NCI-H1048 (cell line): ENCODE measurements around the gene CLUH.

Source experiments
- DNase-seq: peaks from one replicate; lab custom pipeline; 2025; lab: John Stamatoyannopoulos, UW

Gene CLUH

GRCh38 chr17:2718150-2718938 is 6.8 kb upstream of the CLUH start:
- no peak for DNase-seq

GRCh38 chr17:2716649-2717048 is 5.1 kb upstream of the CLUH start:
- DNase-seq = no peak

- DNase-seq = no peak
These were observed 2.3 kb upstream of the CLUH start for GRCh38 chr17:2713881-2714280.

DNA sequence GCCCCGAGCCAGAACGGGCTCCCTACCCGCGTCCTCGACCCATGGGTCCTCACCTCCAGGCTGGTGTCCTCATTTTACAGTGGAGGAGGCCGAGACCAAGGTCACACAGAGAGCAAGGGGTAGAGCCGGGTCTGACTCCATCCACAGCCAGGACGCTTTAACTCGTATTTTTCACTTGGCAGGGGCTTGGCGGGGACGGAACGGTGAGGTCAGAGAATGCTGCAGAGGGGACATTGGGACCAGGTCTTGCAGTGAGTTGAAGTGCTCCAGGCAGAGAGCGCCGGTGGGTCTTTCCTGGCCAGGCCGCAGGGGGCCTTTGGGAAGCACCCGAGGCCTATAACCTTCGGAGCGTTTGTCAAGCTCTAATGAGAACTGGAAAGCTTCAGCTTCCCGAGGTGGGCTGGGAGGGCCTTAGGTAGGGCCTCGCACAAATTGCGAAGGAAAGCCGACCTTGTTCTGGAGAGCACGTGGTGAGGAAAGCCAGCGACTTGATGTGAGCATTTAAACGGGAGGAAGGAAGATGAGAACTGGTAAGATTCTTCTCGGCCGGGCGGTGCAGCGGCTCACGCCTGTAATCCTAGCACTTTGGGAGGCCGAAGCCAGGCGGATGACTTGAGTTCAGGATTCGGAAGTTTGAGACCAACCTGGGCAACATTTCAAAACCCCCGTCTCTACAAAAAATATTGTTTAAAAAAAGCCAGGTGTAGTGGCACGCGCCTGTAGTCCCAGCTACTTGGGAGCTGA is 908 bp upstream of the CLUH start:
- DNase-seq = no peak

- DNase-seq = no peak
These were observed 559 bp downstream of the CLUH start for GRCh38 chr17:2710803-2711607.

DNA sequence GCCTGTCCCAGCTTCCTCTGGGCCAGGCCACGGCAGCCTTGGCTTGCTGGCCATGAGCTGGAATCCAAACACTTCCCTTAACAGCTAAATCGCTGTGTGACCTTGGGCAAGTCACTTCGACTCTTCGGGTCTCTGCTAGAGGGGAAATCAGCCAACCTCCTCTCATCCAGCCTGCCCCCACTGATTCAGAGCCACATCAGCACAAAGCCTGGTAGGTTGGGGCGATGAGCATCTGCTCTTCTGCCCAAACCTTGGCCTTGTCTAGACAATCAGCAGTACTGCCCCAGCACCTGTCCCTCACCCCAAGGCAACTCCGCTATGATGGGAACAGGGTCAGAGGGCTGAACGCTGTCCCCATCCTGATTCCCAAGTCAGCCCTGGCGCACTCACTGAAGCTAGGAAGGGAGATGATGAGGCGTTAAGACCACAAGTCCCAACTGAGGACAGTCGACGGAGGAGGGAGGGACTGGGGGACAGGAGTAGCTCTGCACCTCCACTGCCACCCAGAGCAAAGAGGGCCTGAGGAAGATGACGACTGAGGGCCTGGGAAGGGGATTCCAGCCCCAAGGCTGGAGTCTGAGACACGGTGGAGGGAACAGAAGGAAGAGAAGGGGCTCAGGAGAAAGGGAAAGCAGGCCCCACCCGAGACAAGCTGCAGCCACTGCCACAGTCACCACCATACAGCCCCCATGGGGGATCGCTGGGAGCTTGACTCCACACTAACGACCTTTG is 1.3 kb downstream of the CLUH start:
- no peak for DNase-seq

GRCh38 chr17:2709183-2709661 is 2.3 kb downstream of the CLUH start:
- DNase-seq = no peak

DNA sequence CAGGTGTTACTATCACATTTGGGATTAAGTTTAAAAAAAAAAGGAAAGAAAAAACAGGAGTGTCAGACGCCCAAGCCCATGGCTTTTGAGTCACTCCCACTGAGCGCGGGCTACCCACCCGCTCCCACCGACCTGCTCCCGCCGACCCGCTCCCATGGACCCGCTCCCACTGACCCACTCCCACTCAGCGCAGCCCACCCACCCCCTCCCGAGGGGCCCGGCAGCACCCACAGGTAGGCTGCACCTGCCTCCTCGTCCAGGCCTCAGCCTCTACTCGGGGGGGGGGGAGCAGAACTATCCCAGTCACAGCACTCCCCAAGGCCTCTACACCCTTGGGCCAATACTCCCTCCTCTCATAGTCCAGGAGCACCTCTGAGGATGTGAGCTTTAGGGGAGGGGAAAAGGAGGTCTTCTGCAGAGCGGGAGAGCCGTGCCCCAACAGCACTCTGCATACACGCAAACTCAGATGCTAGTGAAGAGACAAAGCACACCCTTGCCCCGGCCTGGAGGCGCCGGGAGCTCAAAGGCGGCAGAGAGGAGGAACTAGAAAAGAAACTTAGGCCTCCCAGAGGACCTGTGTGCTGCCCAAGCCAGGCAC is 2.9 kb downstream of the CLUH start:
- DNase-seq = no peak

DNA sequence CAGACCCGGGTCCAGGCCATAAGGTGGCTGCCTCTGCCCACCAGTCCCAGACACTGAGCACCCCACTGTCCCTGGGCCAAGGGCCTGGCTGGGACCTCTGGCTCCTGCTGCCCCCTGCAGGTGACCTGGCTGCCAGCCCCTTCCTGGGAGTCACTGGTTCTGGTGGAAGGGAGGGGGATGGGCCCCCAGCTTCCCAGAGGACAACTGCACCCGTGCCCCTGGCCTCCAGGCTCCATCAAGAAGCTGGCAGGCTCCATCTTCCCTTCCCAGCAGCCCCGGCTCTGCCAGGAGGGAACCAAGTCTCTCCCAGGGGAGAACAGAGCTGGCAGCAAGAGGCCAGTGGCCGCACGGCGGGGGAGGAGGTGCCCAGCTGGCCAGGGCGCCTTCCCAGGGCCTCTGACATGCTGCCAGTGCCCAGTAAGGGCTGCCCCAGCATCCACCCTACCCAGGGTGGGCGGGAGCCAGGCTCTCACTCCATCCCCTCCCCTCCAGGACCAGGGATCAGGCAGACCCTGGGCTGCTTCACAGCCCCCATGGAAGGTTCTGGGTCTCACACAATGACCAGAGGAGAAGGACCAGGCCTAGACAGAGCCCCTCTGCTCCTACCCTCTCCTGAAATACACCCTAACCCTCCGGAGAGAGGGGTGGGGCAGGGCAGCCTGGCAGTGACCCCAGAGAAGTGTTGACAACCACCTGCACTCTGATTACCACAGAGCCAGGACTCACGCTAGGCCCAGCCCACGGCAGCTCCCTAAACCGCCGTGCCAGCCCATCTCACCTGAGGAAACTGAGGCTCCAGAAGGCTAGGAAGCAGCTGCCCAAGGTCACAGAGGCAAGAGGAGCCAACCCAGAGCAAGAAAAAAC is 3.6 kb downstream of the CLUH start:
- DNase-seq = no peak

DNA sequence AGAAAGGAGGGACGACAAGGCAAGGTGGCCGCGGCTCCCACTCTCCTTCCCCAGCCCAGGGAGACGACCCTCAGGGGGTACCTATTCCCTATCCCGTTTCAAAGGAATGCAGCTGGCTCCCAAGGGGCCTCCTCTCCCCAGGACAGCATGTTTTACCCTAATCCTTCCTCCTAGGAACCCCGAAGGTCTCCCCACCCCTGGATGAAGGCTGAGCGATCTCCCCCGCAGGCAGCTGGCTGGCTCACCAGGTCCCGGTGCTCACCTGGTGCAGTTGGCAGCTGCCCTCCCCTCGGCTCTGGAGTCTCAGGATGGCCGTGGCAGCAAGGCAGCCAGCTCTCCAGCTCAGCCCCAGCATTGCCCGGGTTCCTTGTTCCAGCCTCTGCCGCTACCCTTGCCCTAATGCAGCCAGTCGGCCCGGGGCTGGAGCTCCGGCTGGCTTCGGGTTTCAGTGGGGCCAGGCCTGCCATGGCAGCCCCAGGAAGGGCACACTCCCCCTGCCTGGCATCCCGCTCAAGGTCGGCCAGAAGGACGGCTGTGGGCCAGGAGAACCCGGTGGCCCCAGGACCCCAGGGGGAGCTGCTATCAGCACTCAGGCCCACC is 4.6 kb downstream of the CLUH start:
- DNase-seq = no peak

DNA sequence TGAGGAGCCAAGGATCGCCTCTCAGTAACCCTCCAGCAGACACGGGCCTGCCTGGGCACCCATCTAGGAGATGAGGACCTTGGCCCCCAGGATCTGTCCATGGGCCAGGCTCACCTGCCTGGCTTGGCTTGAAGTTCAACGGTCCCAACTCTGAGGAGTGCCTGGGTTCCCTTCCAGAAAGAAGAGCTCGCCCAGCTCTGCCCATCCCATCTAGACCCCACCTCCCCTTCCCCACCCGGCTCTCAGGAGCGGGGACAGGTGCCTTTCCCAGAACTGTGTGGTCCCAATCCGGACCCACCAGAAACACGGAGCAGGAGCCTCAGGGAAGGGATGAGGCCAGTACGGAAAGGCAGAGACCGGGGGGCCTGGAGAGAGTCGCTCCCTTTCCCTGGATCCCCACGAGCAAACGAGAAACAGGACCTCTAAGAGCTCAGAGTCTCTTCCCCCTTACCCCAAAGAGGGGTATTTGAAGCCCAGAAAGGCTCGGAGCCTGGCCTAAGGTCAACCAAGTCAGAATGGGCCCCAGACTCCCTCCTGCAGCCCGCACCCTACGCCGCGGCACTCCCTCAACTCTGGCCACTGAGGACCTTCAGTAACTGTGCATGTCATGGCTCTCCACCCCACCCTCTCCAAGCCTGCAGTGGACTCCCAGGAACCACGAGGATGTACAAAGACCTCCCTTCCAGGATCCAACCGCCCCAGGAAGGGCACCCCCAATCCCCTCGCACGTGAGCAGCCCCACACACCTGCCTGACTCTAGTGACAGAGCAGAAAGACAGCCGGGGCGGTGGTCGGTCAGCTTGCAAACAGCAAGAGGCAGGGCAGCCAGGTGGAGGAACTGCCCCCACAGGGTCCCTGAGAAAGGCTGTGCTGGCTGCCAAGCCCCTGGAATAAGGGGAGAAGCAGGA is 5.4 kb downstream of the CLUH start:
- DNase-seq = no peak

- DNase-seq = no peak
These were observed 6.3 kb downstream of the CLUH start for GRCh38 chr17:2705263-2705662.

DNA sequence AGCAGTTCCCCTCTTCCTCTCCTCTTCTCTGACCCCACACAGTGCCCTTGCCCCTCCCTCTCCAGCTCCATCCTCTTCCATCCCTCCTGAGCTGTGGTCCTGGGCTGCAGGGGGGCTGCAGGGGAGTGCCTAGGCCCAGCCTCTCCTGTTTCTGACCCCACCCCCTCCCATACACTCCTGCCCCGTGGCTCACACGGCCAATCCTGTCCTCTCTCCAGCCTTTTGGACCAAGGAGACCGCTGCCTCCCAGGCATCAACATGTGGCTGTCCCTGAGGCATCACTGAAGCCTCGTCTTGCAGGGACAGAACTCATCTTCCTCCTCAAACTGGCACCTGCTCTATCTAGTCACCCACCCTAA is 6.7 kb downstream of the CLUH start:
- no peak for DNase-seq

GRCh38 chr17:2704031-2704889 is 7.3 kb downstream of the CLUH start:
- DNase-seq = no peak

GRCh38 chr17:2703606-2704005 is 8.0 kb downstream of the CLUH start:
- DNase-seq = no peak

GRCh38 chr17:2703181-2703580 is 8.4 kb downstream of the CLUH start:
- DNase-seq = no peak

DNA sequence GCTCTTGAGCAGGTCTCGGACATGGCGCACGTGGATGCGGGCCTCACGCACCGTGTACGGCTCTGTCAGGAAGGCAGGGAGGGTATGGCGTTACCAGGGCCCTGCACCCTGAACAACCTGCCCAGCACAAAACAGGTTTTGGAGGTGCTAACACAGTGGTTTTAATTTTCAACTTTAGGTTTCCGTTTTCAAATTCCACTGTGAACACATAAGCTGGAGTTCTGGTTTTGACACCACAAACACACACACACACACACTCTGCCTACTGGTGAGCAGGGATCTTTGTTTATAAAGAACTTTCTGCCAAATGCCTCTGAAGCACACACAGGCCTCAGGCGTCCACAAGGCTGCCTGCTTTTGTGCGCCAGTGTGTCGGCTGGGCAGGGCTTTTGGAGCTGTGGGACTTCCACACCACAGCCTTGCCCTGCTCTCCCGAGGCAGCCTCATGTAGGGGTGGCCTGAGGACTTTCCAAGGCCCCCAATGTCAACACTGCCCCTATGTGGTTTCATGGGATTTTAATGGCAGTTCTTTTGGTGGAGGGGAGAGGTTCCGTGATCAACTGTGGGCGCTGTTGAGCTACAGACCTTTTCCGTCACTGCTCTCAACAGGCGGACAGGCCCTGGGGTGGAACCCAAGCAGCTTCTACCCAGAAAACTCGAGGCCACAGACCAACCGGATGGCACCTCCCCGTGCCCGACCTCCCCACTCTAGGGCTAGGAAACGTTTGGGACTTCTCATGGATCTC is 9.4 kb downstream of the CLUH start:
- no peak for DNase-seq
